Tongue (tissue), 2 donors: ENCODE data around the gene MSMP. TPM values are rescaled to one million over a fixed set of nuclear protein-coding genes. Genes with fewer than 3 reads are reported as not detected.
A peak's percentile ranks its signal among the peaks of the same experiment; 100 is the strongest.

Experiments used
- DNase-seq: peaks from one replicate; pipeline ENCODE4 v3.0.0-alpha.2; 2015
- total RNA-seq: library from RNA; depleted of rRNA; stranded (reverse); fragments of >200 nt; gene quantifications from one replicate; pipeline ENCODE4 v1.2.3, GENCODE V29; 2014

The MSMP gene
- total RNA-seq, 1 donor from 2014 or later, result not detected

- no peak for DNase-seq
Measured at GRCh38 chr9:35743452-35743851, 10.6 kb downstream of the MSMP start.

DNA sequence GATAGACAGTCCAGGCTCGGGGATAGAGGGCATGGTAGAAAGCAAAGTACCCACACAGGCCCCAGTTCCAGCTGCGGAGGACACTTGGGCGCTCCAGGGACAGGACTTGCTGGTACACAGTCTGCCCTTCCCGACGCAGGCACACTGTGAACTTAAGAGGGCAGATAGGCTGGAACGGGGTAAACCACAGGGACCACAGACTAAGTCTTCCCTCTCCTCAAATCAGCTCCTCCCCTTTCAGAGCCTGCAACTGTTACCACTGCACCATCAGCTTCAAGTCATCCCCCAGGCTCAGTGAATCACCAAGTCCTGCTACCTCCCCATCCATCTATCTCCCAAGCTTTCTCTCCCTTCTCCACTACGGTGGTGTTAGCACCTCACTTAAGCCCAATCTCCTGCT is 12.3 kb downstream of the MSMP start:
- no peak for DNase-seq

GRCh38 chr9:35740243-35740642 is 13.8 kb downstream of the MSMP start:
- no peak for DNase-seq

GRCh38 chr9:35738924-35739323 is 15.2 kb downstream of the MSMP start:
- no peak for DNase-seq

- DNase-seq, result no peak
Measured at GRCh38 chr9:35738186-35738585, 15.9 kb downstream of the MSMP start.

DNA sequence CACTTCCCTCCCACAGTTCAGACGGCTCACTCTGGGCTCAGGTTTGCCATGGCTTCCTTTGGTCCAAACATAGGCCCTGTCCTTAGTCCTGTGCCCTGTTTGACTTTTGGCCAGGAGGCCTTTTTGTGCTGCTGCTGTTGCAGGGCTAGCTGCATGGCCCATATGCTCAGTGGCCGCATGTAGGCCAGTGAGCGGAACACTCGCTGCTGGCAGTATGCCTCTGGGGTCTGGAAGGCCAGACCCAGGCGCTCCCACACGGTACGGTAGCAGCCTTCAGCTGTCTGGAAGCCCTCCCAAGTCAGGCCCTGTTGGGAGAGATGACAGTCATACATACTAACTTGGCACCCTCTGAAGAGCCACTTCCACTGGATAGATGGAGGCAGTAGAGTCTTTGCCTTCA is 16.9 kb downstream of the MSMP start:
- no peak for DNase-seq

DNA sequence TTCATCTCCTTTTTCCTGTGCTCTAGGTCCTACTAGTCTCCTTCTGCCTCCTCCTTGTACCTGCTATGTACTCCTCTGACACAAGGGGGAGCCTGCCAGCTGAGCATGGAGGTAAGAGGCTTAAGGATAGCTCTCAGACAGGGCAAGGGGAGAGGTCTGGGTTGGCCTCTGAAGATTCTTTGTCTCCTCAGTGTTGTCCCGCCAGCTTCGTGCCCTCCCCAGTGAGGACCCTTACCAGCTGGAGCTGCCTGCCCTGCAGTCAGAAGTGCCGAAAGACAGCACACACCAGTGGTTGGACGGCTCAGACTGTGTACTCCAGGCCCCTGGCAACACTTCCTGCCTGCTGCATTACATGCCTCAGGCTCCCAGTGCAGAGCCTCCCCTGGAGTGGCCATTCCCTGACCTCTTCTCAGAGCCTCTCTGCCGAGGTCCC is 17.9 kb downstream of the MSMP start:
- peak; percentile 78 for DNase-seq

DNA sequence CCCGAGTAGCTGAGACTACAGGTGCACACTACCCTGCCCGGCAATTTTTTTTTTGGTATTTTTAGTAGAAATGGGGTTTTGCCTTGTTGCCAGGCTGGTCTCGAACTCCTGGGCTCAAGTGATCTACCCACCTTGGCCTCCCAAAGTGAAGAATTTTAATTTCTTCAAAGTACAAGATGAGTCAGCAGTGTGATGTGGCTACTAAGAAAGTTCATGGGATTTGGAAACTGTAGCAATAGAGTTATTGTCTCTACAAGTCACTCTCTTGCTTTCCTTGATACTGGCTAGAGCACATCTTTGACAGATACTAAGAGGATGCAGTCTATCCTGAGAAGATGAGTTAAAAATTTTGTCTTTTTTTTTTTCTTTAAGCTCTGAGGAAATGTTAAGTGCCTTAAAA is 20.0 kb downstream of the MSMP start:
- no peak for DNase-seq

- DNase-seq, result peak; percentile 60
Measured at GRCh38 chr9:35732800-35733541, 21.1 kb downstream of the MSMP start.

GRCh38 chr9:35732185-35732799 is 21.8 kb downstream of the MSMP start, which contains the start of the genes CREB3 and TLN1:
TSS of gene CREB3 (plus strand) at chr9:35732666. CDS start at chr9:35732773, 107 bp downstream.
TSS of gene TLN1 (minus strand) at chr9:35732195. CDS start at chr9:35725694, 6,501 bp downstream.
- peak; percentile 98 for DNase-seq

GRCh38 chr9:35731415-35732184 is 22.5 kb downstream of the MSMP start:
- DNase-seq, result no peak

GRCh38 chr9:35730486-35730854 is 23.6 kb downstream of the MSMP start:
- DNase-seq, result no peak

- peak; percentile 49 for DNase-seq
Measured at GRCh38 chr9:35729700-35730485, 24.2 kb downstream of the MSMP start.

DNA sequence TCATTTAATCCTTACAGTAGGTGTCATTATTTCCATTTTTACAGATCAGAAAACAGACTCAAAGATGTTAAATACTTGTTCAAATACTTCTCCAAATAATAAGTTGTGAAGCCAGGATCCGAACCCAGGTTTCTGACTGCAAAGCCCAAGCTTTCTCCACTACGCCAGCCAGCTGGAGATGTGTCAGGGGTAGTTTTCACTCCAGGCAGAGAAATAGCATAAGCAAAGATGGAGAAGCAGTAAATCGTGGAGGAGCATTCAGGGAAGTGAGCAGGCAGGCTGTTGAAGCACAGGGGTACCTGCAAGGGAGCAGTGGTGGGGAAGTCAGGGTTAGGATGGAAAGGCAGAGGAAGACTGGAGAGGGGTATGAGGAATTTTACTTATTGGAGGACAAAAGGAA is 25.0 kb downstream of the MSMP start:
- no peak for DNase-seq

DNA sequence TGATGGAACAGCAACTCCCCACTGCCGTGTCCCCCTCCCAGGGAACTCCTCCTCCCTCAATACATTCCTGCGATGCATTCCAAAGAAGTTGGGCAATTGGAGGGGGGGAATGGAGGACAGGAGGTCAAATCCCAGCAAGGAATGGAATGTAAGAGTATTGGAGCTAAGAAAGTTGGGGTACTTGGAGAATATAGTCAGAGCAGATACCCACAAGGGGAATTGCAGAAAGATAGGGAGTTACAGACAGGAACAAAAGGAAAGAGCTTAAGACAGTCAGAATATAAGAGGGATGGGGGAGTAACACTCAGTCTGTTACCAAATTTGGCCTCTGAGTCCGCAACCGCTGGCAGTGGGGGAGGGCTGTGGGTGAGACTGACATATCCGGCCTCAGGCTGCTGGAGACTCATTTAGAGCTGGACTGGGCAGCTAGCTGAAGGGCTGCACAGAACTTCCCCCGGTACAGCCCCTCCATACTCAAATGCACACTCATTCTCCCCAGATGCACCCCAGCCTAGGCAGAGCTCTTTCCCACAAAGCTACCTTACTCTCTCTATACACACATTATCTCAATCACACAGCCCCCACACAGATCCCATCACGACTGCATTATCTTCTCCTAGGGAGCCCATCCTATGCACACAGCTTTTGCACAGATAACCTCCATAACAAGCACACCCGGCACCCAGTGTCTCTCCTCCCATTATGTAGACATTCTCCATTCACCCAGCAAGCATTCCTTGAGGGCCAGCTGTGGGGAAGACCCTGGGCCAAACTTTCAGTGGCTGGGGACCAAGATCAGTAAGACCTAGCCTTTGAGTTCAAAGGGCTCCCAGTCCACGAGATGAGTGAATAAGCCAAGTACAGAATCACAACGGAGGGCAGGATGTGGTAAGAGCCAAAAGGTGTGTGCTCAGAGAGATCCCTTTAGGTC is 25.8 kb downstream of the MSMP start:
- peak; percentile 79 for DNase-seq

DNA sequence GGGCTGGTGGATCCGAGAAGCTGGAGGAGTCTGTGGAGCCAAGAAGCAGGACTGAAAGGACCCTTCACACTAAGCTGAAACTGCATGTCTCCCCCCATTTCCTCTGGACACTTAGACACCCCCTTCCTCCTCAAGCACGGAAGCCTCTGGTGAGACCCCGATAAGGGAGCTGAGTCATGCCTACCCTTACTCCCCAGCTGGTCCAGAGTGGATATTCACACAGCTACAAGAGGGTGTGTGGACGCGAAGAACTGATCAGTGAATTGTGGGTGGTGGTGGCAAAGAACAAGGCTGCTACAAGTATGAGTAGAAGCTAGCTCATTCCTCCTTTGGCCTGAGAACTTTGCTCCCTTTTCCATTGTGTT is 26.4 kb downstream of the MSMP start:
- no peak for DNase-seq

DNA sequence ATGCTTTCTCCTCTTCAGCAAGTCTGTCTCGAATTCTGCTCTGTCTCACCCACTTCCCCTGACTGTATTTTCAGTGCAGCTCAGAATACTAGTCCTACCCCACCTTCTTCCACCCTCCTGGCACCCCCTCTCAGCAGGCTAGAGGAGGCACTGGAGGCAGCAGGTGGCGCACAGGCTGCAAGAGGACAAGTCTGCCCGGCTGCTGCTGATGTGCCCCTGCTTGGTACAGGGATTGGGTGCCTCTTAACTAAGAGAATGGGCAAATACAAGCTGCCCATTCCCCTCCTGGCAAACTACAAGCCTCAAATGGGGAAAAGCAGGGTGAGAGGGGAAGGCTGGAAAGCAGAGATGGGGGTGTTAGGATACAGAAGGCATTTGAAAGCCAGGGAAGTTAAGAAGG is 27.1 kb downstream of the MSMP start:
- peak; percentile 51 for DNase-seq

DNA sequence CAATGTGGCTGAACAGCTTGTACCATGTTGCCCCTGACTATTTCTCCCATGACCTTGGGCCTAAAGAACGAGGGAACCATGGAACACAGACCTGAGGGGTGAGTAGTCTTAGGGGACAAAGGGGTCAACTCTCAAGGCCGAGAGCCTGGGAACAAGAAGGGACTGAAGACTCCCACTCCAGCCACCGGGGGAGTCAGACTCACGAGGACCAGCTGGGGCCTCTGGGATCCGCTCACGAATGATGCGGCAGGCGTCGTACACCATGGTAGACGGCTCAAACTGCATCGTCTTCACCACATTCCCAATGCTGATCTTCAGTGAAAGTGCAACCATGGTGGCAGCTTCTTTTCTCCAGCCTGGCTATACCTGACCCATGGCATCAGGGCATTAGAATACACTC is 28.7 kb downstream of the MSMP start:
- no peak for DNase-seq

DNA sequence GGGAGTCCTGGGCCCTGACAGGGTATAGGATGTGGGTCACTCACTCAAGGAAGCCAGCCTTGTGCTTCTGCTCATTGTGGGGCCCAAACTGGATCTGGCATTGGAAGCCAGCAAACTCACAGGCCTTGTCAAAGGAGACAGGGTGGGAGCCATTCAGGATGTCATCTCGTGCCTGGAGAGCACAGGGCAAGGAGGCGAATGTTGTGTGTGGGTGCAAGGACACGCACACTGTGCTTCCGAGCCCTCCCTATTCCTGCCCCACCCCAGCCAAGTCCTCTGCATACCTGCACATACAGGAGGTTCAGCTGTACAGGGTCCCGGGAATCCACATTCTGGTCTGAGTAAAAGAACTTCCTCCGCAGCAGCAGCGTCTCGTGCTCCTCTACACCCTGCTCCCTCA is 30.2 kb downstream of the MSMP start:
- no peak for DNase-seq

- no peak for DNase-seq
Measured at GRCh38 chr9:35723426-35723825, 30.6 kb downstream of the MSMP start.

DNA sequence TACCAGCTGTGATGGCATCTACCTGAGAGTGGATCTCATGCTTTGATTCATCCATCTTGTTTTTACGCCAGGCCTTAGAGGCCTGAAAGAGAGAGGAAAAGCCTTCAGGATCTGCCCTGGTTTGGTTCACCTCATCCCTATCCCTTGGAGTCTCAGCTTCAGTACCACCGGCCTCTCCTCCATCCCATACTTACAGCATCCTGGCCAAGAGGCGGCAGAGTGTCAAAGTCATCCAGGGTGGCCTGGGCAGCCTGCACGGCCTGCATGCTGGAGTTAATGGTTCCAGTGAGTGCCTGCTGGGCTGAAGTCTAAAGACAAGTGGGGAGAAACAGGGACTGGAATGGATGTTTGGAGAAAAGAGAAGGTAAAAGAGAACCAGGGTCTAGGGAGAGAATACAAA is 34.5 kb downstream of the MSMP start:
- DNase-seq, result no peak
